Vagina (tissue), 2 donors: ENCODE measurements around the gene TRIM44.

Experiments
- CTCF ChIP-seq, 3 experiments: fragments of 450-650 bp in 2 of 3; fragments of 200-600 bp in 1 of 3; sonication (generic) in 1 of 3; IDR thresholded peaks; one replicate each; pipeline ENCODE4 v1.5.1; 2017 to 2019; ENCODE audit warnings: antibody characterized with exemption in 3 of 3, mild to moderate bottlenecking in 2 of 3, moderate library complexity in 2 of 3
- POLR2A ChIP-seq, 2 donors: fragments of 450-650 bp; IDR thresholded peaks; one replicate each; pipeline ENCODE4 v1.6.1; 2017; ENCODE audit warnings: antibody characterized with exemption in 2 of 2, mild to moderate bottlenecking in 2 of 2, moderate library complexity in 2 of 2
- POLR2AphosphoS5 ChIP-seq, 2 donors: sonication (generic); formaldehyde crosslinking; IDR thresholded peaks; one replicate each; pipeline ENCODE4 v1.9.0; 2017; ENCODE audit warnings: antibody characterized with exemption in 2 of 2, mild to moderate bottlenecking in 2 of 2, low read depth in 1 of 2; ENCODE audit not compliant: insufficient read depth in 1 of 2

- TF ChIP-seq CTCF (IDR thresholded peaks at IDR 0.05) (no peak), POLR2AphosphoS5 (IDR thresholded peaks at IDR 0.05; ENCODE audit: insufficient read depth in 1 of 2, low read depth in 1 of 2) (no peak), POLR2A (IDR thresholded peaks at IDR 0.05) (no peak)
Measured at GRCh38 chr11:35678975-35679374, 16.4 kb downstream of the TRIM44 start.
